Central memory CD8-positive, alpha-beta T cell (primary cell): ENCODE data around the gene C1QA.

ENCODE experiments used
- ATAC-seq: fragments of 150-1000 bp; cut with Tn5 transposase; replicated peaks from 2 replicates; pipeline ENCODE4 v1.10.0; 2022; ENCODE audit warnings: mild to moderate bottlenecking, moderate FRiP score, moderate number of reproducible peaks; ENCODE audit not compliant: poor library complexity, severe bottlenecking; ENCODE audit errors: extremely low read depth
- DNase-seq, 2 donors: peaks; one replicate each; pipeline ENCODE4 v3.0.0; 2021; ENCODE audit warnings: low spot score in 2 of 2
- H3K27ac Mint-ChIP-seq: one replicate; pipeline ENCODE4 v1.8.0; 2022; ENCODE audit warnings: low read depth, mild to moderate bottlenecking, moderate library complexity, mixed read lengths
- H3K27me3 Mint-ChIP-seq: one replicate; pipeline ENCODE4 v1.8.0; 2022; ENCODE audit warnings: mixed read lengths
- H3K36me3 Mint-ChIP-seq: one replicate; pipeline ENCODE4 v1.8.0; 2022; ENCODE audit warnings: mild to moderate bottlenecking, moderate library complexity, mixed read lengths; ENCODE audit not compliant: insufficient read depth
- H3K4me1 Mint-ChIP-seq: one replicate; pipeline ENCODE4 v1.8.0; 2022; ENCODE audit warnings: mixed read lengths
- H3K4me3 Mint-ChIP-seq: one replicate; pipeline ENCODE4 v1.8.0; 2022; ENCODE audit warnings: mild to moderate bottlenecking, moderate library complexity, mixed read lengths
- H3K9me3 Mint-ChIP-seq: one replicate; pipeline ENCODE4 v1.8.0; 2022; ENCODE audit warnings: mixed read lengths

The C1QA gene

GRCh38 chr1:22600817-22601605 is 35.4 kb upstream of the C1QA start:
- ATAC-seq: no peak
- Mint-ChIP-seq H3K9me3 (no peaks in the 10 kb centered on the region), H3K27ac (no peak overlapping the region), H3K36me3 (no peaks in the 10 kb centered on the region), H3K4me1 (no peaks in the 10 kb centered on the region), H3K27me3 (peaks cover 70% of the 10 kb centered on the region), H3K4me3 (no peak overlapping the region)
- no peak for DNase-seq

- H3K9me3 Mint-ChIP-seq: no peaks in the 10 kb centered on the region
- peaks cover 69% of the 10 kb centered on the region for H3K27me3 Mint-ChIP-seq
- no peak overlapping the region for H3K27ac Mint-ChIP-seq
- ATAC-seq (no peak), DNase-seq (no peak)
- no peaks in the 10 kb centered on the region for H3K36me3 Mint-ChIP-seq
- no peak overlapping the region for H3K4me3 Mint-ChIP-seq
- no peaks in the 10 kb centered on the region for H3K4me1 Mint-ChIP-seq
Measured at GRCh38 chr1:22601610-22602009, 34.8 kb upstream of the C1QA start.

DNA sequence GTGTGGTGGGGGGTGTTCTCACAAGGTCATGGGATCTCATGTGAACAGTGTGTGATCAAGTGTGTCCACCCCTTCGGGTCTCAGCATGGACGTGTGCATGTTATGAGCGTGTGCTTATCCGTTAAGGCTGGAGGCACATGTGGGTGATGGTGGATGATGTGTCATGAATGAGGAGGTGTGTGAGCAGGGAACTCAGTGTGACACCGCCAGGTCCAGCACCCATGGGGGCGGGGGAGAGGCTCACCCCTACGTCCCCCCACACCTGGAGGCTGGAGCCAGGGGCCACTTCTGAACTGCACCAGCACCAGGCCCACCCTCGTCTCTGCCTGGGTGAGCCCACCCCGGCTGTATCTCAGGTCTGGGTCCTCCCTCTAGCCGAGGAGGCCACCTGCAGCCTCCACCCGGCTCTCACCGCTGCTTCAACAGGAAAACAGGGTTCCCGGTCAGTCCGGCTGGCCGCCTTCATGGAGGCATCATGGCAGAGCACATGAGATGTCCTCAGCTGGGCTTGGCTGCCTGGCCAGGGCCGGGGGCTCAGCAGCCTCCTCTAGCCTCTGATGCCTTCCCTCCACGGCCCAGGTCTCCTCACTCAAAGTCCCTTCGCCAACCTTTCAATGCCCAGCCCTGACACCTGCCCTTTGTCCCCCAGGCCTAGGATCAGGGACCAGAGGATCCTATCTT is 34.2 kb upstream of the C1QA start:
- Mint-ChIP-seq H3K36me3 (no peaks in the 10 kb centered on the region), H3K27me3 (peaks cover 65% of the 10 kb centered on the region), H3K9me3 (no peaks in the 10 kb centered on the region), H3K27ac (no peak overlapping the region), H3K4me3 (no peak overlapping the region), H3K4me1 (no peaks in the 10 kb centered on the region)
- no peak for ATAC-seq
- DNase-seq: no peak

GRCh38 chr1:22606161-22606560 is 30.3 kb upstream of the C1QA start:
- no peaks in the 10 kb centered on the region for H3K36me3 Mint-ChIP-seq
- H3K9me3 Mint-ChIP-seq: no peaks in the 10 kb centered on the region
- ATAC-seq (no peak), DNase-seq (no peak)
- H3K4me1 Mint-ChIP-seq: no peaks in the 10 kb centered on the region
- no peak overlapping the region for H3K27ac Mint-ChIP-seq
- peaks cover 85% of the 10 kb centered on the region for H3K27me3 Mint-ChIP-seq
- H3K4me3 Mint-ChIP-seq: no peak overlapping the region

- peaks cover 92% of the 10 kb centered on the region for H3K27me3 Mint-ChIP-seq
- H3K27ac Mint-ChIP-seq: no peak overlapping the region
- H3K36me3 Mint-ChIP-seq: no peaks in the 10 kb centered on the region
- H3K9me3 Mint-ChIP-seq: no peaks in the 10 kb centered on the region
- no peak overlapping the region for H3K4me3 Mint-ChIP-seq
- H3K4me1 Mint-ChIP-seq: no peaks in the 10 kb centered on the region
- DNase-seq (no peak), ATAC-seq (no peak)
Measured at GRCh38 chr1:22607154-22607553, 29.3 kb upstream of the C1QA start.

DNA sequence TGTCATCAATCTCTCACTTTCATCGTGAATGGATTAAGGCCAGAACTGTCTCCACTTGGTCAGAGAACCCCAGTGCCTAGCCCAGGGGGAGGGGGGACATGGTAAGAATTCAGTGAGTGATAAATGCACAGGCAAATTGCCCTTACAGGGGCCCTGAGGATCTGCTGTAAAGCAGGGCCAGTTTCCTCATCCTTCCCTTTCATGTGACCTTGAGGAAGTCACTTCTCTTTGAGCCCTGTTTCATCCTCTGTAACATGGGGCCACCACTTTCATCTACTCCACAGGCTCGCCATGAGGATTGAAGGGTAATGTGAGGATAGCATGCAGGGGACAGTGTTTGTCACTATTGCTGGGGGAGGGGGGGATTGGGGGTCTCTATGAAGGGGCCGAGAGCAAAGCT is 28.1 kb upstream of the C1QA start:
- Mint-ChIP-seq H3K36me3 (no peaks in the 10 kb centered on the region), H3K27me3 (peaks cover 87% of the 10 kb centered on the region), H3K9me3 (no peaks in the 10 kb centered on the region), H3K27ac (no peak overlapping the region), H3K4me1 (no peaks in the 10 kb centered on the region), H3K4me3 (no peak overlapping the region)
- no peak for ATAC-seq
- DNase-seq: no peak

DNA sequence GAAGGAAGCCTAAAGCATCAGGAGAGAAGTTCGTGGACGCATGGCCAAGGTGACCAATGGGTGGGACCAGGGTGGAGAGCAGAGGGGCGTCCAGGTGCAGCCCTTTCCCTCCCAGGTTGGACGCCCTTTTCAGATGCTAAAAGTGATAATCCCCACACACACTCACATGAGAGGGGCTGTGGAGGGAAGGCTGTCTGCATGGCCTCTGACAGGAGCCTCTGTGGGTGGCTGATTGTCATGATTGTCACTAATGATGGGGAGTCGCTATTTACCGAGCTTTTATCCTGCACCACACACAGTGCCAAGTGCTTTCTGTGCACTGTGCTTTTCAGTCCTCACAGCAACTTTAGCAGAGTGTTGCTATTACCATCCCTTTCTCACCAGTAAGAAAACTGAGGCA is 27.1 kb upstream of the C1QA start:
- Mint-ChIP-seq H3K4me3 (no peak overlapping the region), H3K27ac (no peak overlapping the region), H3K9me3 (no peaks in the 10 kb centered on the region), H3K4me1 (no peaks in the 10 kb centered on the region), H3K27me3 (peaks cover 85% of the 10 kb centered on the region), H3K36me3 (no peaks in the 10 kb centered on the region)
- DNase-seq (no peak), ATAC-seq (no peak)

GRCh38 chr1:22611530-22611947 is 24.9 kb upstream of the C1QA start:
- Mint-ChIP-seq H3K36me3 (no peaks in the 10 kb centered on the region), H3K4me3 (no peak overlapping the region), H3K9me3 (no peaks in the 10 kb centered on the region), H3K4me1 (no peaks in the 10 kb centered on the region), H3K27ac (no peak overlapping the region), H3K27me3 (peaks cover 85% of the 10 kb centered on the region)
- DNase-seq (no peak), ATAC-seq (no peak)

DNA sequence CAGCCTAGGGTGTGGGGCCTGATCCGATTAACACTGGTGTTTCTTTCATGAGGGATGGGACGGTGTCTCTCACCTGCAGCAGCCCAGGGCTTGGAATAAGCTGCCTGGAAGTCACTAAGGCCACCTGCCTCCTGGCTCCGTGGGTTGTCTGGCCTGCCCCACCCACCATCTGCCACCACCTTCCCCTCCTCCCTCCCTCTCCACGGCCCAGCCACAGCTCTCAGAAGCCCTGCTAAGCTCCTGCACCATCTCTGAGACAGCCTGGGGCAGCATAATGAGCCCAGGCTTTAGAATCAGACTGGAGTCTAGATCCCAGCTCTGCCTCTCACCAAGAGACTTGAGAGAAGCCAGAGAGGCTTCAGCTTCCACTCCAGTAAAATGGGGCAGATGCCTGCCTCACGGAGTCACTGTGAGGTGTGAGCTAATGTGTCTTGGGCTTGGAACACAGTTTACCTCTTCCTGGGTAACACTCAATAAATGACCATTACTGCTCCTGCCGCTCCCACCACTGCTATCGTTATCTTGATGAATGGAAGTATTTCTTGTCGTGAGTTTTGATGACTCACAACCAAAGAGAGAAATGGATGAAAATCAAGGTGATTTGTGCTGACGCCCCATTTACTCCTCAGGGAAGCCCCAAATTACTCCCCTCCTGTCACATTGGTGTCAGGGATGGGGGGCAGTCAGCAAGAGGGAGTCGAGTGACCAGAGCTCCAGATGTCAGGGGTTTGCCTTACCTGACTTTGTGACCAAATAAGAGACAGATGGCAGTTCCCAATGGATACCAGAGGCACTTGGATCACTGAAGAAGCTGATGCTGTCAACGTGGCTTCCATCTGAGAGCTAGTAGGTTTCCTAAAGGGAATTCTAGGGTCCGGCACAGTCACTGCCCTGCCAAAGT is 23.5 kb upstream of the C1QA start:
- Mint-ChIP-seq H3K27me3 (peaks cover 89% of the 10 kb centered on the region), H3K4me3 (no peak overlapping the region), H3K9me3 (no peaks in the 10 kb centered on the region), H3K36me3 (no peaks in the 10 kb centered on the region), H3K27ac (no peak overlapping the region), H3K4me1 (no peaks in the 10 kb centered on the region)
- ATAC-seq: no peak
- no peak for DNase-seq

DNA sequence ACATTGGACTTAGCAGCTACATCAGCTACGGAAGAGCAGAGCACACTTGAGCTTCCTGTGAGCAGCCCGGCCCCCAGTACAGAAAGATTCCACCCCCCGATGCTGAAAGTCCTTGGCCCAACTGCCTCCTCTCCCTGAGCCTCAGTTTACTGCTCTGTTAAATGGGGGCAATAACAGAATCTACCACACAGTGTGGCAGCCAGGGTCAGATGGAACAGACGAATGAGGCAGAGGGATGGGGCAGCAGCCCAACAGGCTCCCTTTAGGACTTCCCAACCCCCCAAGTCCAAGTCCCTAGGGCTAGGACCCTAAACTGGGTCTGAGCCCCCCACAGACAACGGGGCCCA is 22.9 kb upstream of the C1QA start:
- no peak for ATAC-seq
- peaks cover 89% of the 10 kb centered on the region for H3K27me3 Mint-ChIP-seq
- H3K36me3 Mint-ChIP-seq: no peaks in the 10 kb centered on the region
- no peak overlapping the region for H3K4me3 Mint-ChIP-seq
- H3K4me1 Mint-ChIP-seq: no peaks in the 10 kb centered on the region
- no peak overlapping the region for H3K27ac Mint-ChIP-seq
- no peaks in the 10 kb centered on the region for H3K9me3 Mint-ChIP-seq
- no peak for DNase-seq

DNA sequence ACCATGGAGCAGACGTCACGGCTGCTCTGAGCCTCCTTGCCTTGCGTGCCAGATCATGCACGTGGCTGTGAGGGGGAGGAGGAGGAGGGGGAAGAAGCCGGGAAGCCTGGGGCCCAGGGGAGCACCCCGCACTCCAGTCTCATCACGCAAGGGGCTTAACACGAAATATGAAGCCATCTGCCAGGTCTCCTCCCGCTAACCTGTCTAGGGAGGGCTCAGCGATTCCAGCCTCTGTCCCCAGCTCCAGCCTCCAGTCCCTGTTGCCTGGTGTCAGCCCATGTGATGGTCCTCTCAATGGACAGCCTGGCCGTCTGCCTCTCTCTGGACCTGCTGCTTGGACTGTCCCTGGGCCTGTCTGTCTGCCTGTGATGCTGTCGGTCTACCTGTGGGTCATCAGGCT is 22.5 kb upstream of the C1QA start:
- H3K27me3 Mint-ChIP-seq: peaks cover 89% of the 10 kb centered on the region
- H3K9me3 Mint-ChIP-seq: no peaks in the 10 kb centered on the region
- no peak overlapping the region for H3K27ac Mint-ChIP-seq
- ATAC-seq (no peak), DNase-seq (no peak)
- no peaks in the 10 kb centered on the region for H3K4me1 Mint-ChIP-seq
- no peaks in the 10 kb centered on the region for H3K36me3 Mint-ChIP-seq
- no peak overlapping the region for H3K4me3 Mint-ChIP-seq

DNA sequence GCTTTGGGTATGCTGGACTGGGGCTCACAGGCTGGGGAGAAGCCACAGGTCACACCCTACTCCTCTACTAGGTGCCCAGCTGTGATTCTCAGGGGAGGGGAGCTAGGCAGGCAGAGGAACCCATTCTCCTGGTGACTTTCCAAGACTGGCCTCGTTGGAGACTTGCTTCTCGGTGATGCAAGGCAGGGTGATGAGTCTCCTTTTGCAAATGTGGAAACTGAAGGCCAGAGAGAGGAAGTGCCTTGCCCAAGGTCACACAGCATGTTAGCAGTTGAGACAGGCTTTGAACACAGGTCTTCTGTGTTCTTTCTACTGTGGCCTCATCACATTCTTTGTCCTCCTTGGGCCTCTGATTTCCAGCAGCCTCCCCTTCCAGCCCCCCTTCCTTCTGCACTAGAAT is 20.5 kb upstream of the C1QA start:
- H3K4me1 Mint-ChIP-seq: no peaks in the 10 kb centered on the region
- H3K9me3 Mint-ChIP-seq: no peaks in the 10 kb centered on the region
- H3K27me3 Mint-ChIP-seq: peaks cover 81% of the 10 kb centered on the region
- no peaks in the 10 kb centered on the region for H3K36me3 Mint-ChIP-seq
- H3K27ac Mint-ChIP-seq: no peak overlapping the region
- ATAC-seq: no peak
- no peak overlapping the region for H3K4me3 Mint-ChIP-seq
- DNase-seq: no peak
